ENCODE measurements around the gene RASA3.

RASA3 gene

GRCh38 chr13:114017028-114017630 is 115.3 kb downstream of the RASA3 start:
- Histone ChIP-seq H3K9me3 (replicated peaks in 1 of 11) (no peaks in the 10 kb centered on the region), H3K27me3 (no peaks in the 10 kb centered on the region), H3K4me3 (no peak overlapping the region), H3K4me1 (peaks cover 0 to 17% (median 7%) of the 10 kb centered on the region in 10 experiments; a peak in 11 of 20 replicates), H4K20me1 (peaks cover 0 to 64% (median 5%) of the 10 kb centered on the region in 11 experiments; a peak in 10 of 22 replicates), H3K4me2 (0 out of 22 replicates have a peak overlapping the region, but pooled peaks of 1 of the 11 experiments have one; percentile 15), H3K9ac (0 out of 22 replicates have a peak overlapping the region, but pooled peaks of 1 of the 11 experiments have one; percentile 22), H3K27ac (no peak overlapping the region), H3K36me3 (peaks cover 82 to 96% (median 88%) of the 10 kb centered on the region in 11 experiments)
- TF ChIP-seq Cebpa-rat (IDR thresholded peaks at IDR 0.05) = no peak

- Histone ChIP-seq H3K36me3 (peaks cover 82 to 96% (median 88%) of the 10 kb centered on the region in 11 experiments), H4K20me1 (peaks cover 0 to 64% (median 0%) of the 10 kb centered on the region in 11 experiments; a peak in 9 of 22 replicates), H3K9ac (no peak overlapping the region), H3K4me3 (no peak overlapping the region), H3K27me3 (no peaks in the 10 kb centered on the region), H3K4me2 (no peak overlapping the region), H3K4me1 (peaks cover 0 to 13% (median 4%) of the 10 kb centered on the region in 10 experiments; a peak in 8 of 20 replicates), H3K27ac (no peak overlapping the region), H3K9me3 (replicated peaks in 1 of 11) (no peaks in the 10 kb centered on the region)
- no peak for TF ChIP-seq Cebpa-rat (IDR thresholded peaks at IDR 0.05)
Observed at GRCh38 chr13:114016321-114017027, 115.9 kb downstream of the RASA3 start.

GRCh38 chr13:114015969-114016295 is 116.5 kb downstream of the RASA3 start:
- Histone ChIP-seq H3K4me3 (no peak overlapping the region), H3K27ac (no peak overlapping the region), H4K20me1 (peaks cover 0 to 63% (median 0%) of the 10 kb centered on the region in 11 experiments; a peak in 8 of 22 replicates), H3K9ac (no peak overlapping the region; a peak in 1 of 22 replicates), H3K9me3 (replicated peaks in 1 of 11) (no peaks in the 10 kb centered on the region; a peak in 1 of 22 replicates), H3K4me1 (peaks cover 0 to 13% (median 4%) of the 10 kb centered on the region in 10 experiments; a peak in 8 of 20 replicates), H3K27me3 (no peaks in the 10 kb centered on the region), H3K36me3 (peaks cover 82 to 96% (median 88%) of the 10 kb centered on the region in 11 experiments), H3K4me2 (no peak overlapping the region)
- TF ChIP-seq Cebpa-rat (IDR thresholded peaks at IDR 0.05) = no peak

GRCh38 chr13:114015111-114015968 is 117.1 kb downstream of the RASA3 start:
- no peak for TF ChIP-seq Cebpa-rat (IDR thresholded peaks at IDR 0.05)
- no peak overlapping the region for H3K4me3 ChIP-seq
- peaks cover 0 to 13% (median 4%) of the 10 kb centered on the region in 10 experiments; a peak in 8 of 20 replicates for H3K4me1 ChIP-seq
- H3K4me2 ChIP-seq = no peak overlapping the region
- no peak overlapping the region; a peak in 1 of 22 replicates for H3K9ac ChIP-seq
- H3K36me3 ChIP-seq = peaks cover 79 to 93% (median 86%) of the 10 kb centered on the region in 11 experiments
- no peaks in the 10 kb centered on the region for H3K27me3 ChIP-seq
- no peaks in the 10 kb centered on the region; a peak in 1 of 22 replicates for H3K9me3 ChIP-seq (replicated peaks in 1 of 11)
- H3K27ac ChIP-seq = no peak overlapping the region
- H4K20me1 ChIP-seq = peaks cover 0 to 57% (median 0%) of the 10 kb centered on the region in 11 experiments; a peak in 8 of 22 replicates

- Histone ChIP-seq H4K20me1 (peaks cover 0 to 58% (median 0%) of the 10 kb centered on the region in 11 experiments; a peak in 8 of 22 replicates), H3K9ac (no peak overlapping the region), H3K36me3 (peaks cover 87 to 96% (median 90%) of the 10 kb centered on the region in 11 experiments), H3K4me3 (no peak overlapping the region), H3K9me3 (replicated peaks in 1 of 11) (no peaks in the 10 kb centered on the region; a peak in 1 of 22 replicates), H3K4me1 (peaks cover 0 to 13% (median 4%) of the 10 kb centered on the region in 10 experiments; a peak in 8 of 20 replicates), H3K27me3 (no peaks in the 10 kb centered on the region), H3K4me2 (no peak overlapping the region), H3K27ac (no peak overlapping the region)
- TF ChIP-seq Cebpa-rat (IDR thresholded peaks at IDR 0.05) = no peak
Observed at GRCh38 chr13:114013952-114014629, 118.3 kb downstream of the RASA3 start.

GRCh38 chr13:114013336-114013735 is 119.1 kb downstream of the RASA3 start:
- Histone ChIP-seq H3K4me2 (no peak overlapping the region), H3K27ac (no peak overlapping the region), H4K20me1 (peaks cover 0 to 51% (median 0%) of the 10 kb centered on the region in 11 experiments; a peak in 7 of 22 replicates), H3K27me3 (no peaks in the 10 kb centered on the region), H3K9me3 (replicated peaks in 1 of 11) (no peaks in the 10 kb centered on the region; a peak in 1 of 22 replicates), H3K4me3 (no peak overlapping the region), H3K4me1 (peaks cover 0 to 12% (median 4%) of the 10 kb centered on the region in 10 experiments; a peak in 8 of 20 replicates), H3K9ac (no peak overlapping the region), H3K36me3 (peaks cover 82 to 92% (median 86%) of the 10 kb centered on the region in 11 experiments)
- no peak for TF ChIP-seq Cebpa-rat (IDR thresholded peaks at IDR 0.05)

GRCh38 chr13:114012921-114013320 is 119.5 kb downstream of the RASA3 start:
- no peaks in the 10 kb centered on the region; a peak in 1 of 22 replicates for H3K9me3 ChIP-seq (replicated peaks in 1 of 11)
- no peaks in the 10 kb centered on the region for H3K27me3 ChIP-seq
- H3K4me1 ChIP-seq = peaks cover 0 to 8% (median 3%) of the 10 kb centered on the region in 10 experiments; a peak in 8 of 20 replicates
- no peak overlapping the region for H3K9ac ChIP-seq
- H3K4me2 ChIP-seq = no peak overlapping the region
- no peak overlapping the region for H3K4me3 ChIP-seq
- H3K27ac ChIP-seq = no peak overlapping the region
- no peak for TF ChIP-seq Cebpa-rat (IDR thresholded peaks at IDR 0.05)
- peaks cover 78 to 88% (median 82%) of the 10 kb centered on the region in 11 experiments for H3K36me3 ChIP-seq
- H4K20me1 ChIP-seq = peaks cover 0 to 47% (median 0%) of the 10 kb centered on the region in 11 experiments; a peak in 6 of 22 replicates

GRCh38 chr13:114012141-114012540 is 120.3 kb downstream of the RASA3 start:
- no peak overlapping the region for H3K27ac ChIP-seq
- H4K20me1 ChIP-seq = peaks cover 0 to 39% (median 0%) of the 10 kb centered on the region in 11 experiments; a peak in 6 of 22 replicates
- no peaks in the 10 kb centered on the region for H3K27me3 ChIP-seq
- 0 out of 20 replicates have a peak, but pooled peaks cover 0 to 3% (median 0%) of the 10 kb centered on the region in 10 experiments for H3K4me1 ChIP-seq
- H3K36me3 ChIP-seq = peaks cover 70 to 84% (median 78%) of the 10 kb centered on the region in 11 experiments
- no peak for TF ChIP-seq Cebpa-rat (IDR thresholded peaks at IDR 0.05)
- H3K4me2 ChIP-seq = no peak overlapping the region
- H3K9ac ChIP-seq = no peak overlapping the region
- H3K4me3 ChIP-seq = no peak overlapping the region
- H3K9me3 ChIP-seq (replicated peaks in 1 of 11) = no peaks in the 10 kb centered on the region; a peak in 1 of 22 replicates

All from BLaER1 treated with 17β-estradiol and CSF1 and Interleukin-3, amounts not matched to agents 10 nM and 100 nM (cell line).